GM21515 (cell line): Measurements from ENCODE around the gene TMA16.
"Not testable (repeated sequence)": the region's sequence is repeated elsewhere in the genome, so short reads cannot be mapped to it uniquely, and the experiment has no call there.

Experiments
- ATAC-seq: cut with Tn5 transposase; IDR thresholded peaks from one replicate; pipeline ENCODE4 v1.9.1; 2021; ENCODE audit not compliant: unreplicated experiment

Gene TMA16

DNA sequence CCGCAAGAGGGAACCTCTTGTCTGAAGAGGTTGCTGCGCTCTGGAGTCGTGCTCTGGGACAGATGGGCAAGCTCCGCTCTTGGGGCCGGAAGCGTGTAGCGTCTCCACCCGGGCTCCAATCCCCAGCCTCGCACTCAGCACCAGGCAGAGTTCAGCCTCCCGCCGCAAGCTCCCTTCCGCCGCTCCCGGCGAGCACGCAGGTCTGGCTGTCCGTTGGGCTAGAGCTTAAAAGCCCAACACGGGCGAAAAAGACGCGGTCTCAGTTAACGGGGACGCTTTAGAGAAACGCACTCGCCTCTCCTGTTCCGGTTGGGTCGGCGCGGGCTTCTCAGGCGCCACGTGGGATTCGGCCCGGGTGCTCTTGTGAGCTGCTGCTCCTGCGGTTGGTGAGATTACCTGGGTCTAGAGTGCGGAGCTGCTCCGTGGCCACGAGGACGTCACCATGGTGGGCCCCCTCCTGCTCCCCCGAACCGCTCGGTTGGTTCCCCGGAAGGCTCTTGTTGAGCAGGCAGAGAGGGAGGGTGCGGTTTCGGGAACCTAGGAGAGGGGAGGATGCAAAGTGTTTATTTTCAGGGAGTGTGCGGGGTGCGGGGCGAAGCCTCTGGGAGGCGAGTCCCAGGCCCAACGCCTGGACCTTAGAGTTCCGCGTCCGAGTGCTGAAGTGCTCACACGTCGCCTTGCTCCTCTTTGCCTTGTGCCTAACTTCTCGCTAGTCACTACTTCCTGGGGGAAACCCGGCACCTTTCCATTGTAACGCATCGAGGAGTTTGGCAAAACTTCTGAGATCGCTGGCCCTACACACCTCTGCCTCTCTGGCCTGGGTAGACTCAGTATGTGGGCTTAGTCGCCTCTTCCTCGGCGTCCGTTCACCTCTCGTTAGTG lies at the start of gene TMA16:
Gene TMA16 (plus strand): TSS at position 331 of the 882 bp plus-strand sequence. CDS start 112 bp downstream, at position 443.
- ATAC-seq, result peak; percentile 89

DNA sequence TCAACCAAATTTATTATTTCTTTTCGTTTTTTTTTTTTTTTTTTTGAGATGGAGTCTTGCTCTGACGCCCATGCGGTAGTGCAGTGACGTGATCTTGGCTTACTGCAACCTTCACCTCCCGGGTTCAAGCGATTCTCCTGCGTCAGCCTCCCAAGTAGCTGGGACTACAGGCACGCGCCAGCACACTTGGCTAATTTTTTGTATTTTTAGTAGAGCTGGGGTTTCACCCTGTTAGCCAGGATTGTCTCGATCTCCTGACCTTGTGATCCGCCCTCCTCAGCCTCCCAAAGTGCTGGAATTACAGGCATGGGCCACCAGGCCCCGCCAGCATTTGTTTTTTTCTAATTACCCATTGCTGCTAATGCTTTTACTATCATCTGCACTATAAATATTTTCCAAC lies 47.5 kb upstream of the TMA16 start:
- ATAC-seq, result not testable (repeated sequence)

DNA sequence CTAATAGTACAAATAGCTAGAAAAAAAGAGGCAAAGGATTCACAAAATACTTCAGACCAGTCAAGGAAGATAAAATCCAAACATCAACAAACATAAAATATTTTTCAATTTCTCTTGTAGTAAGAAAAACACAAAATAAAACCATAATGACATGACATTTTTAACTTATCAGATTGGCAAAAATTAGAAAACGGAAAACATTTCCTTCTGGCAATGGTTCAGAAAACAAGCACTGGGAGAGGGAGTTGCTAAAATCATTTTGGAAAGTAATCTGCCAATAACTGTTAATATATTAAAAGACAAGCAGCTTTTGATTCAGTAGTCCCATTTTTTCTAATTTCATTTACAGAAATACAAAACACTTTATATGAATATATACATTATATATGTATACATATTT lies 47.0 kb upstream of the TMA16 start:
- ATAC-seq, result no peak

DNA sequence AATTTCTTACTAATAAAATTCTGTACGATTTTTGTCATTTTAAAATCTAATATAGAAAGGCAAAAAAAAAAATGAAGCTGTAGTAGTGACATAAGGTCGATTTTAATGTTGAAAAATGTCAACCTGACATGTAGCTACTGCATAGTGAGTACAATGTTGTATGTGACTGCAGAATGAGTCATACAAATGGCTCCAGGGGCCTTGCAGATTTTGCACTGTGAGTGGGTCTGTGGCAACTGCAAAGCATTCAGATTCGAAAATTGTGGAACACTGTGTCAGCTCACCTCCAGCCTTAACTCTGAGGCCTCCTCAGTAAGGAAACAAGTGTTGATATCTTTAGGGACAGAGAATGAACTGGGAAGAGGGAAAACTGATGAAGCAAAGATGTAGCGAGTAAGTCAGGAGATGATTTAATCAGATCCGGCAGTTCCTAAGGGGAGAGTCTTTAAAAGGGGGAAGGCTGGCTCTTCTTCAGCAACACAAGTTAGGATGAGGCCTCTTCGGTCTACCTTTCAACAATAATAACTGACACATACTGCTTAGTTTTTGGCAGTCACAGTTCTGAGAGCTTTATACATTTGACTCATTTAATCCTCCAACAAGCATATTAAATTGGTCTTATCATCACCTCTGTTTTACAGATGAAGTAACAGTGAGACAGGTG lies 45.8 kb upstream of the TMA16 start:
- ATAC-seq, result no peak

DNA sequence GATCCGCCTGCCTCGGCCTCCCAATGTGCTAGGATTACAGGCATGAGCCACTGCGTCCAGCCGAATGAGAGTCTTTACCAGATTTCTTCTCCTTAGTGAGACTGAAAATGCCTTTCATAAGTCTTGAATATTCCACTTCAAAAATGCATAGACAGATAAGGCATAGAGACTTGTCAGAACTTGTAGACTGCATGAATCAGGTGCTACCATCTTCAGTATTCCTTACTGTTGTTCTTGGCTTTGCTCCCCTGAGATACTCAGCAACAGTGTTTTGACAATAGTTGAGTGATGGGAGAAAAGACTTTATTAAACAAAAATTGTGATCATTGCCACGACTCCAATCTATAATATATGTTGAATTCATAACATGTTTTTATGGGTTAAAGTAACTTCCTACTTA lies 31.9 kb upstream of the TMA16 start:
- ATAC-seq, result no peak

DNA sequence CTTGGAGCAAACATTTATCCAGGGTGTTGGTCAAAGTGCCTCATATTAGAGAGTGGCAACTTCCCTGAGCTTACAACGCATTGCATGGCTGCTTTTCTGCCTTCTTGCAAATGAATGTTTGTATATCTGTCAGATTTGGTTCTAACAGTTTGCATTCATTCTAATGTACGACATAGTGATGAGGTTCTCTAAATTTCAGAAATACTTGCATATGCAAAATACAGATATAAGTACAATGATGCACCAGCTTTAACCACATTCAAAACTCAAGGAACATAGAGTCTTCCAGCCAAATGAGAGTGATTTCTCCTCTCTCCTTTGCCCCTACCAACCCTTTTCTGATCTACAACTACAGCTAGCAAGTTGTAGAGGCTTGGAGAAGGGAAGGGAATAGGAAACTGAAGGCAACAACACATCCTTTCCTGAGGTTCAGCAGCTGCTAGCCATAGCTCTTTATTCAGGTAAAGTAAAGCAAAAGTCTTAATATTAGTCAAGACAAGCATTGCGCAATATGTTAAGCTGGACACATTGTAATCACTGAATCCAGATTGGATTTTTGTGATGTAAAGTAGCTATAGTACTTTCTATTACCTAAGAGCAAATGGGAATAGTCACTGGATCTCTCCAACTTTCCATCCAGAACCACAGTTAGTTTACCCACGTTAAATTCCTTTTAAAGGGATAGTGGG lies 27.3 kb upstream of the TMA16 start:
- no peak for ATAC-seq

DNA sequence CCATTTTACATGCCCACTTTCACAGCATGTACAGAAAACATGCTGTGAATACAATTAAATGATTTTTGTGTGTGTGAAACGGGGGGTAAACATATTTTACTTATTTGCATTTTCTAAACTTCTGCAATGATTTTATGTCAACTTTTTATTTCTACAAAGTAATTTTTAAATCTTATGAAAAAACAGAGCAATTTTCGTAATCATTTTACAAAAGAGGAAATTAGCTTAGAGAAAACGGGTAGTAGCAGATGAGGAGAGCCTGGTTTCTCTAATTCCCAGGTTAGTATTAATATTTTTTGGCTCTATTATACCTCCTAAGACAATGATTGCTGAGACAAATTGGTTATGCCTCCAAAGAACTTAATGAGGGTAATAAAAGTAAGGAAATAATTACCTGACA lies 24.1 kb upstream of the TMA16 start:
- no peak for ATAC-seq

DNA sequence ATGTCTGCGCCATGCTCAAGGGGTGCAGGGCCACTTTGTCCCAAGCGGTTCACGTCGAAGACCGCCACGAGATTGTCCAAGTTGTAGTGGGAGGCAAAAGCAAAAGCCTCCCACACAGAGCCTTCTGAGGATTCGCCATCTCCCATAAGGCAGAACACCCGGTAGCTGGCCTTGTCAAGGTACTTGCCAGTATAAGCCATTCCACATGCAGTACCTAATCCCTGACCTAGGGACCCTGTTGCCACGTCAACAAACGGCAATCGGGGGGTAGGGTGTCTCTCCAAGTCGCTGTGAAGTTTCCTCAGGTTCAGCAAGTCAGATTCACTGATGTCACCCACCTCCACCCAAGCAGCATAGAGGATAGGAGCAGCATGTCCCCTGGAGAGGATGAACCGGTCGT lies 21.4 kb upstream of the TMA16 start:
- ATAC-seq, result no peak

DNA sequence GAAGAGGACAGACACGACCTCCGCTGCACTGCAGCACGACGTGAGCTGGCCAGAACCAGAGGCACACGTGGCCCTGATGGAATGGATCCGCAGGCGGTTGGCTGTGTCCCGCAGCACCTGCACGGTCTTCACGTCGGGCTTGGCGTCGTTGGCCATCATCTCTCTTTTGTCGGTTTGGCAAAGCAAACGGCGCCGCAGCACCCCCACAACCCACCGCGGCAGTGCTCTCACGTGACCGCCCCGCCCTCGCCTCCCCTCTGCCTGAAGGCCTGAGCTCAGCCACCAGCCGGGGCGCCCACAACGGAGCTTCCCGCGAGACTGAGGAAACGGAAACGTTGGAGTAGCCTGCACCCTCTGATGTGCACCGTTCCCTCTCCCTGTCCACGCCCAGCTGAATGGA lies 20.9 kb upstream of the TMA16 start, which contains the start of gene TKTL2:
Gene TKTL2 (minus strand): TSS at position 179 of the 400 bp plus-strand sequence. CDS start 20 bp downstream, at position 159.
- ATAC-seq, result no peak

DNA sequence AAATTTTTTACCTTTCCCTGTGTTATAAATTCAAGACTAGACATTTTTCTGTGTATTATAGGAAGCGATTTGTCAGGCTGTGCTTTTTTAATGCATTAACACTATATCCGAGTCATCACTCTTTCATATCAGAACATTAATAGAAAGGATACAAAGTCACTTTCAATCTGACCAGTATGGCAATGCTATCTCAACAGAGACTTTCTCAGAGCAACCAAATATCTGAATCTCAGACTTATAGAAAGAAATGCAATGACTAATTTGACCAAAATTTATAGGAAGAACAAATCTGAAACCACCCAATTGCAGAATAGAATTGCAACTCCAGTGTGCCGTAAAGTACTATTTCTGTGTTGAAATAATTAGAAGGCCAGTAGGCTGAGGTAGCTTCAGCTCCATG lies 20.5 kb upstream of the TMA16 start:
- ATAC-seq, result no peak

DNA sequence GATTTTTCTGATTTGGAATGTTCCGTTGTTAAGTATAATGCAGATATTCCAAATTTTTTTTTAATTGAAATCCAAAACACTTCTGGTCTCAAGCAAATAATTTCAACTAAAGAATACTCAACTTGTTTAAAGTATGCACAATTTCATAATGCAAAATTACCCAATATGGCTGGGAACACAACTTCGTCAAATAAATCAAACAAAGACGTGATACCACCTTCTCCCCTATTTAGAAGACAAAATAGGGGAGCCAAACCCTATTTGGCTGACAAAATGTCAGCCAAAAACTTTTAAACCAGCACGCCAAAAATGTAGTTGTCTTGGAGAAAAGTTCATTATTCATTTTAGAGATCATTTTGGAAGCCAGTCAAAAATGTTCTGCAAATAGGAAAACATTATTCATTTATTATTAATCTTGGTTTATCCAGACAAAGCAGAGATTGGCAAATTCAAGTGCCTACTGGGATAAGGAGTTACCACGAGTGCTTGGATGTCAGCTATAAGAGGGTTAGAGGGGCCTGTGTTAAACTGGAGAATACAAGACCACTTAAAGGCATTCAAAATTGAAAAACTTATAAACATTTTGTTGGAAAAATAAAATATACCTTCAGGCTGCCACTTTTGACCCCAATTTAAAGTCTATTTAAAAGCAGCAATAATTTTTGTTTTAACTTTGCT lies 17.6 kb upstream of the TMA16 start:
- no peak for ATAC-seq

DNA sequence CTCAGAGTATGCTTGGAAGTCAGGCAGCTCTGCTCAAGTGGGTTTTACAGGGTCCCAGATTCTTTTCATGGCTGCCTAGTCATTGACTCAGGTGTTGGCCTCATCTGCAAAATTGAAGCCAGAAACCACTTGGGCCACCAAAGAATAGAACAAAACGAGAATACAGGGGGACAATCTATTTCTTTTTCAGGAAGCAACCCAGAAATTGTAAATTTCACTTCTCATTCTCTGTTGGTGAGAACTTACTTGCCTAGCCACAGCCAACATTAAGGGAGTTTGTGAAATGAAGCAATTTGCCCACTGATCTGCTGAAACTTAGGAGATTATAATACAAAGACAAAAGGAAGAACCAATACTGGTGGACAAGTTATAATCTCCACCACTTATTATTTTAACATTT lies 12.3 kb upstream of the TMA16 start:
- ATAC-seq, result peak; percentile 72

DNA sequence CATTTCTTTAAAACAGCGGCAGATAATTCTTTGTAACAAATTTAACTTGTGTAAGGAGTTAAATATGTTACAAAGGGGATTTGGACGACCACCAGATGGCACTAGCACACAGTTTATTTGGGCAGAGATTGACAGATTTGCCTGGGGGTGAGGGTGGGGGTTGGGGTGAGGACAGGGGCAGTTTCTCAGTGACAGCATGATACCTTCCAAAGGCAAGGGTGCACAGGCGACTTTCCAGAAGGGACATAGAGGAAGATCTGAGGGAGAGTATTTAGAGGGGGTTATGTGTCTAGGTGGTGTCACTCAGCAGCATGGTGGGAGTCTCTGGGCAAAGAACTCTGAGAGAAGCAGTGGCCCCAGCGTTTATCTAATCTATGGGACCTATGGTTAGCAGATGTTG lies 9.6 kb upstream of the TMA16 start:
- no peak for ATAC-seq

DNA sequence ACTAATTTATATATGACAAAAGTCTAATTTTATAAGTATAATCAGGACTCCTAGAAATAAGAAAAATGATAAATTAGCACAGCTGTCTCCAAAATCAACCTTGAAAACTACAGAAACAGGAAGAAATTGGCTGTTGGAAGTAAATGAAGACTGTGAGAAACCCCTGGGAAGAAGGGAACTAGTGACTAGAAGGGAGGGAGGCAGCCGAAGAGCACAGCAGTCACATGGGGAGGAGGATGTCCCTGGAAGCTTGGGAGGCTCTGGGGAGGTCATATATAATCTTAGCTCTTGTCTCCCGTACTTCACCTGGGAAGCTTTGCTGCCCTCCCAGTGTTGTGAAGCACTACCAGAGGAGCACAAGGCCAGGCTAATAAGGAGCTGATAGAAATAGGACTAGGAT lies 8.9 kb upstream of the TMA16 start:
- no peak for ATAC-seq

DNA sequence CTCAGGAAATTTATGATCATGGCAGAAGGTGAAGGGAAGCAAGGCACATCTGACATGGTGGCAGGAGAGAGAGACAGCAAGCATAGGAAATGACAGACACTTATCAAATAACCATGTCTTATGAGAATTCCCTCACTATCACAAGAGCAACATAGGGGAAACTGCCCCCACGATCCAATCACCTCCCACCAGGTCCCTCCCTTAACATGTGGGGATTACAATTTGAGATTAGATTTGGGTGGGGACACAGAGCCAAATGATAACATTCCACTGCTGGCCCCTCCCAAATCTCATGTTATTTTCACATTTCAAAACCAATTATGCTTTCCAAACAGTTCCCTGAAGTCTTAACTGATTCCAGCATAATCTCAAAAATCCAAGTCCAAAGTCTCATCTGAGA lies 8.2 kb upstream of the TMA16 start:
- no peak for ATAC-seq

DNA sequence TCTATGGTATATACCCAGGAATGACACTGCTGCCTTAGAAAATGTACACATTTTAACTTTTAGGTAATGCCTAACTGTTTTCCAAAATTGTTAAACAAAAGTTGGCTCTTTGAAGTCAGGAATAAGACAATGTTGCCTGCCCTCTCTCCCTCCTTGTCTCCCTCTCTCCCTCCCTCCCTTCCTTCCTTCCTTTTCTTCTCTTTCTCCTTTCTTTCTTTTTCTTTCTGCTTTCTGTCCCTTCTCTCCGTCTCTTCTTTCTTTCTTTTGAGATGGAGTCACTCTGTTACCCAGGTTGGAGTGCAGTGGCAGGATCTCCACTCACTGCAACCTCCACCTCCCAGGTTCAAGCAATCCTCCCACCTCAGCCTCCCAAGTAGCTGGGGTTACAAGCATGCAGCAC lies 4.6 kb upstream of the TMA16 start:
- ATAC-seq, result no peak

DNA sequence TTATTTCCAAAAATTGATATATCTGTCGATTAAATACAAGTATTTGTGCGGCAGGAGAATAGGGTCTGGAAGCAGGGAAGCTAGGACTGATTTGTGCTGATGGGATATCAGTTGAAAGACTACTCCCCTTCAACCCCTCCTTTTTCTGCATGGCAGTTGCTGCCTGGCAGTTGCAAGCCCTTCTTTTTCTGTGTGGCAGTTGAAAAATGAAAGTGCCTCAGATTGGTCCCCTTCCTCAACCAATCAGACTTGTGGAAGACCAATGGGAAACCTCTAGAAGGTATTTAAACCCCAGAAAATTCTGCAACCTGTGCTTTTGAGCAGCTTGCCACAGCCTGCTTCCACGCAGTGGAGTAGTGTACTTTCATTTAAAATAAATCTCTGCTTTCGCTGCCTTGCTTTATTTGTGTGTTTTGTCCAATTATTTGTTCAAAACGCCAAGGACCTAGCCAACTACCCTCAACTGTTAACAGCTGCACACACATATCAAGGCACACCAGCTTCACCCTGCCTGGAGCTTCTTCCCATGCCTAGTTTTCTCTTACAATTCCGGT lies 1.5 kb upstream of the TMA16 start:
- ATAC-seq, result no peak

DNA sequence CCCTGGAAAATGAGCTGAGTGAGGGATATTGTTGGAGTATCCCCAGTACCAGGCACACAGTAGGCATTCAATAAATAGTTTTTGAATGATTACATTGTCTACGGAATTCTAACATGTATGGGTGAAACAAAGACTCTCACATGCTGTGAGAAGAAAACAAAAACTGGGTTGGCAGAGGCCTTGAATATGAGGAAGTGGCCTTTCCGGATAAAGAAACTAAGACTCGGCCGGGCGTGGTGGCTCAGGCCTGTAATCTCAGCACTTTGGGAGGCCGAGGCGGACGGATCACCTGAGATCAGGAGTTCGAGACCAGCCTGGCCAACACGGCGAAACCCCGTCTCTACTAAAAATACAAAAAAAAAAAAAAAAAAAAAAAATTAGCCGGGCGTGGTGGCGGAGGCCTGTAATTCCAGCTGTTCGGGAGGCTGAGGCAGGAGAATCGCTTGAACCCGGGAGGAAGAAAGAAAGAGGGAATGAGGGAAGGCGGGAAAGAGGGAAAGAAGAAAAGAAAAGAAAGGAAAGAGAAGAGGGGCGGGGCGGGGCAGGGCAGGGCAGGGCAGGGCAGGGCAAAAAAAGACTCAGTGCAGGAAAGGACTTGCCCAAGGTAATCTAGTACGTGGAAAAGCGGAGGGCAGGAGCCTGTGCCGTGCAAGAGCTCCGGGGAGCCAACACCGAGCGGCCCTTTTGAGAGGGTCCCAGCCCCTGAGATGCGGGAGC lies 689 bp upstream of the TMA16 start:
- ATAC-seq, result peak; percentile 28

DNA sequence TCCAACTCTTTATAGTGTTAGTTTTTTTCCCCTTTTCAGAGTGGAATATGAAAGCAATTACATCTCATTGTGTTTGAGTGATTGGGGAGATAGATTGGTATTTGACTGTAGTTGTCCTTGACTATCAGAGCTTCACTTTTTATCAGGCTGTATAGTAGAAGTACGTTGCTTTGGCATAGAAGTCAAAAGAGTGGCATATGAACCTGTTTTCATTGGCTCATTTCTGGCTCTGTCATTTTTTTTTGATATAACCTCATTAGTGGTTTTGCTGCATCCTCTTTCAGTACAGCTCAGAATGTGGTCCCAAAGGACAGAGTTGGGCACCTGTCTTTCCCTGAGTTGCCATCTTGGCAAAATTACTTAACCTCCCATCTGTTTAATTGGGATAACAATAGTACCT lies 1.4 kb downstream of the TMA16 start:
- ATAC-seq, result no peak

DNA sequence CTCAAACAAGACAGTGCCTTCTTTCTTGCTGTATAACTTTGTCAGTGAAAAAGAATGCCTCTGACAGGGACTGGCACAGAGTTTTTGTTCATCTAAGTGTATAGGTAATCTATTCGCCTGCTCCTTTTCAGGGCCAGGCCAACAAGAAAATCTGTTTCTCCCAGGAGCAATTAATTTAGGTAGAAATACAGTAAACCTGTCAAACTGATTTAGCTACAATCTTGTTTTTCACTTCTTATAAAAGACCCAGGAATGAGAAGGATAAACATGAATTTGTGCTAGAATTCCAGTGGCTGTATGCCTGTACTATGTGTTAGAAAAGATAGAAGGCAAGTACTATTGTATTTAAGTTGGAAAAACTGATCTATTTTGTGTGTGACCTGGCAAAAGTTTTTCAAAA lies 6.1 kb downstream of the TMA16 start:
- ATAC-seq, result no peak
